SHP77 treated with DMSO at 0.1 percent for 48 hours (cell line): ENCODE measurements around the gene HACD2.
"Not testable (repeated sequence)": the region's sequence is repeated elsewhere in the genome, so short reads cannot be mapped to it uniquely, and the experiment has no call there.

ENCODE experiments used
- DNase-seq: peaks from one replicate; lab custom pipeline; 2025; lab: John Stamatoyannopoulos, UW

HACD2 gene

GRCh38 chr3:123525433-123525832 lies 59.4 kb downstream of the HACD2 start:
- DNase-seq: no peak

- no peak for DNase-seq
Observed at GRCh38 chr3:123524981-123525380, 59.9 kb downstream of the HACD2 start.

- no peak for DNase-seq
Observed at GRCh38 chr3:123523023-123523412, 61.8 kb downstream of the HACD2 start.

GRCh38 chr3:123522320-123523022 lies 62.4 kb downstream of the HACD2 start:
- no peak for DNase-seq

- DNase-seq: no peak
Observed at GRCh38 chr3:123521179-123521969, 63.5 kb downstream of the HACD2 start.

GRCh38 chr3:123520656-123521055 lies 64.2 kb downstream of the HACD2 start:
- DNase-seq: no peak

GRCh38 chr3:123518892-123519485 lies 65.9 kb downstream of the HACD2 start:
- no peak for DNase-seq

- DNase-seq: no peak
Observed at GRCh38 chr3:123511726-123512125, 73.1 kb downstream of the HACD2 start.

- DNase-seq: no peak
Observed at GRCh38 chr3:123511084-123511483, 73.8 kb downstream of the HACD2 start.

- DNase-seq: no peak
Observed at GRCh38 chr3:123508178-123508577, 76.7 kb downstream of the HACD2 start.

- no peak for DNase-seq
Observed at GRCh38 chr3:123505820-123506219, 79.0 kb downstream of the HACD2 start.

- no peak for DNase-seq
Observed at GRCh38 chr3:123503203-123503602, 81.7 kb downstream of the HACD2 start.

- DNase-seq: no peak
Observed at GRCh38 chr3:123499322-123499721, 85.5 kb downstream of the HACD2 start.

- no peak for DNase-seq
Observed at GRCh38 chr3:123498761-123499160, 86.1 kb downstream of the HACD2 start.

- DNase-seq: no peak
Observed at GRCh38 chr3:123493912-123494311, 90.9 kb downstream of the HACD2 start.

GRCh38 chr3:123491966-123492587 lies 92.8 kb downstream of the HACD2 start:
- no peak for DNase-seq

- DNase-seq: peak; percentile 20
Observed at GRCh38 chr3:123489400-123490004, 95.4 kb downstream of the HACD2 start.

- no peak for DNase-seq
Observed at GRCh38 chr3:123488645-123489347, 96.1 kb downstream of the HACD2 start.

- not testable (repeated sequence) for DNase-seq
Observed at GRCh38 chr3:123487063-123487462, 97.8 kb downstream of the HACD2 start.

GRCh38 chr3:123486460-123486859 lies 98.4 kb downstream of the HACD2 start:
- no peak for DNase-seq

- DNase-seq: no peak
Observed at GRCh38 chr3:123485551-123485950, 99.3 kb downstream of the HACD2 start.

- no peak for DNase-seq
Observed at GRCh38 chr3:123483146-123483545, 101.7 kb downstream of the HACD2 start.
